GM12872 (cell line): Measurements from ENCODE around the gene DTNB.

ENCODE experiments used
- CTCF ChIP-seq: IDR thresholded peaks from 3 replicates; pipeline ENCODE4 v1.5.1; 2011; ENCODE audit warnings: low read depth, mild to moderate bottlenecking, low read length, moderate library complexity; ENCODE audit not compliant: insufficient read depth

The DTNB gene

GRCh38 chr2:25608718-25609117 is 64.7 kb downstream of the DTNB start:
- no peak for TF ChIP-seq CTCF

- TF ChIP-seq CTCF = peak; percentile 32; the same call in 2 of the 3 replicates
These were observed 66.5 kb downstream of the DTNB start for GRCh38 chr2:25606892-25607291.

GRCh38 chr2:25602333-25602723 is 71.0 kb downstream of the DTNB start:
- no peak for TF ChIP-seq CTCF

GRCh38 chr2:25598911-25599310 is 74.5 kb downstream of the DTNB start:
- no peak for TF ChIP-seq CTCF

- no peak for TF ChIP-seq CTCF
These were observed 75.0 kb downstream of the DTNB start for GRCh38 chr2:25598332-25598731.

GRCh38 chr2:25597881-25598280 is 75.5 kb downstream of the DTNB start:
- TF ChIP-seq CTCF = no peak

GRCh38 chr2:25596516-25597244 is 76.7 kb downstream of the DTNB start:
- TF ChIP-seq CTCF = no peak
